HG02981 (cell line): ENCODE measurements around the gene FUT9.

Source experiments
- ATAC-seq: cut with Tn5 transposase; IDR thresholded peaks from one replicate; pipeline ENCODE4 v1.9.1; 2021; ENCODE audit warnings: mild to moderate bottlenecking, moderate library complexity; ENCODE audit not compliant: unreplicated experiment

The FUT9 gene

GRCh38 chr6:96066376-96066775, 50.6 kb downstream of the FUT9 start:
- ATAC-seq, result no peak

DNA sequence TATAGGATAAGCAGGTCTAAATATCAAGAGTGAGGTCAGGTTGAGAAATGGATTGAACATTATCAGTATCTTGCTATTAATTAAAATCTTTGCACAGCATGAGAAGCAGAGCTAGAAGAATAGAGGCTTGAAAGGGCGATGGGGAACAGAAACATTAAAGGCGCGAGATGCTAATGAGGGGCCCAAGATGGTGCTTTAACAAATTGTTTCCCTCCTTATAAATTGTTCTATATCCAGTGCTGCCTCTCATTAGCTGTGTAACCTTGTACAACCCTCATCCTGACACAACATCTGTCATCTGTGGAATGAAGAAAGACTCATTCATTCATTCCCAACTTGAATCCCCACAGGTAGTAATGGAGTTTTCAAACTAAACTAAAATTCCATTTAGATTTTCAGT, 57.8 kb downstream of the FUT9 start:
- ATAC-seq, result no peak

- ATAC-seq, result no peak
Measured at GRCh38 chr6:96074006-96074405, 58.2 kb downstream of the FUT9 start.

DNA sequence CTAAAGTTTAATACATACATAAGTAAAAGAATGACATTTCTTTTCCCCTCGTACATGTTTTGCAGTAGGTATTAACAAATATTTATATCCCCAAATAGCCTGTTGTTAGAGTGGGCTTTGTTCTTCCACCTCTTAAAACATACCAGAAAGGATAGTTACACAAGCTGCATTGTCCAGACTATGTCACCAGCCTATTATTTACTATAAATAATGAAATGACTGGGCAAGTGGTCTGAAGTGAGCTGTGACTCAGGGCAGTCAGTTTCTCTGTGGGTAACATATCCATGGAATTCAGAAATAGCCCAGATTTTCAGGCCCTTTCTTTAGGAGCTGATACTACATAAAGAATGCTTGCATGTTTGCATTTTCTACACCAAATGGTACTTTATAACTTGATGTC, 60.1 kb downstream of the FUT9 start:
- ATAC-seq, result no peak

GRCh38 chr6:96086745-96087144, 71.0 kb downstream of the FUT9 start:
- no peak for ATAC-seq

GRCh38 chr6:96089173-96089572, 73.4 kb downstream of the FUT9 start:
- ATAC-seq, result no peak

DNA sequence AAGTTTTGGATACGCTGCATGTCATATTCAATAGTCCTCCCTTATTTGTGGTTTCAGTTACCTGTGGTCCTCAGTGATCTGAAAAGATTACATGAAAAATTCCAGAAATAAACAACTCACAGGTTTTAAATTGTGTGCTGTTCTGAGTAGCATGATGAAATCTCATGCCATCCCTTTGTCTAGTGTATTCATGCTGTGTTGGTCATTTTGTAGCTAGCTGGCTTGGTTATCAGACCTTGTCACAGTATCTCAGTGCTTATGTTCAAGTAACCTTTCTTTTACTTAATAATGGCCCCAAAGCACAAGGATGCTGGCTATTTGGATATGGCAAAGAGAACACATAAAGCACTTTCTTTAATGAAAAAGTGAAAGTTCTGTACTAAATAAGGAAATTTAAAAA, 78.3 kb downstream of the FUT9 start:
- ATAC-seq, result no peak

- no peak for ATAC-seq
Measured at GRCh38 chr6:96099069-96099468, 83.3 kb downstream of the FUT9 start.

DNA sequence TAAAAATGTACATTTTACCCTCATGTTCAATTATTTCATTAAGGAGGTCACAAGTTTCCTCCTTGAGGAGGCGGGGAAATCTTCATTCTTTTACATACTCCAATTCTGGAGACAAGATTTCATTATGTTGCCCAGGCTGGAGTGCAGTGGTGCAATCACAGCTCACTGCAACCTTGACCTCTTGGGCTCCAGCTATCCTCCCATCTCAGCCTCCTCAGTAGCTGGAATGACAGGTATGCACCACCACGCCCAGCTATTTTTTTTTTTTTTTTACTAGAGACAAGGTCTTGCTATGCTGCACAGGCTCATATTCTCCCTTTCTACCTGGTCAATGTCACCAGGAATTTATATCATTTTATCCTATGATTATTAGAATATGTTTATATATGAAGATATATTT, 85.8 kb downstream of the FUT9 start:
- no peak for ATAC-seq

- ATAC-seq, result no peak
Measured at GRCh38 chr6:96104910-96105309, 89.1 kb downstream of the FUT9 start.

GRCh38 chr6:96110878-96111277, 95.1 kb downstream of the FUT9 start:
- ATAC-seq, result no peak

GRCh38 chr6:96116674-96117073, 100.9 kb downstream of the FUT9 start:
- ATAC-seq, result no peak

GRCh38 chr6:96124778-96125177, 109.0 kb downstream of the FUT9 start:
- ATAC-seq, result no peak

DNA sequence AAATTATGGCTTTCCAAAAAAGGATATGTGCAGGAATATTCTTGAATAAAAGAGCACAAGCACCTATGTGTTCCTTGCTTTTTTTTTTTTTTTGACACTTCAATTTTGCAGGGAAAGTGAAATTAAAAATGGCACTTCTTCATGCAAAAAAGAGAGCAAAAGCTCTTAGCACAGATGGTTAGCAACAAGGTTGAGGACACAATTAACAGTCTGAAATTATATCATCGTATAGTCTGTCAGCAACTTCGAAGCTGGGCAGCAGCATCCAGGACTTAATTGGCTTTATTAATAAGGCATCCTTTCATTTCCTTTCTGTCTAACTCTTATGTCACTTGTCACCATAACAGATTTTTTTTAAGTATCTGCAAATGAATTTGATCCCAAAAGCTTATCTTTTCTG, 122.6 kb downstream of the FUT9 start:
- ATAC-seq, result no peak

DNA sequence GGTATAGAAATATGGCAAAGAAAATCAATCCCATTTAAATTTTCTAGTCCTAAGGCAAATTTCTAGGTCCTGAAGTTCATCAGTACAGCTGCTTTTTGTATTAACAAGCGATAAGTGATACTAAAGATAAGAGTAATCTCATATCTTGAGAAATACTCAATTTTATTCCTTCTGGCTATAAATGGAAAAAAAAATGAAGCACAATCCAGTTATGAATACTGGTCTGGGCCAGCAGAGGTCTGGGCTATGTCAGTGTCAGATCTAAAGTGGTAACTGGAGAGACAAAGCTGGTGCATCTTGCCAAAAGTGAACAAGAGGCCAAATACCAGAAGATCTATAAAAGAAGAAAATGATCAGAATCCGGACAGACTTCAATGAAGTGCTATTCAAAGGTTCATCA, 126.4 kb downstream of the FUT9 start:
- ATAC-seq, result no peak

- no peak for ATAC-seq
Measured at GRCh38 chr6:96150431-96150830, 134.7 kb downstream of the FUT9 start.

- ATAC-seq, result no peak
Measured at GRCh38 chr6:96151707-96152106, 135.9 kb downstream of the FUT9 start.

DNA sequence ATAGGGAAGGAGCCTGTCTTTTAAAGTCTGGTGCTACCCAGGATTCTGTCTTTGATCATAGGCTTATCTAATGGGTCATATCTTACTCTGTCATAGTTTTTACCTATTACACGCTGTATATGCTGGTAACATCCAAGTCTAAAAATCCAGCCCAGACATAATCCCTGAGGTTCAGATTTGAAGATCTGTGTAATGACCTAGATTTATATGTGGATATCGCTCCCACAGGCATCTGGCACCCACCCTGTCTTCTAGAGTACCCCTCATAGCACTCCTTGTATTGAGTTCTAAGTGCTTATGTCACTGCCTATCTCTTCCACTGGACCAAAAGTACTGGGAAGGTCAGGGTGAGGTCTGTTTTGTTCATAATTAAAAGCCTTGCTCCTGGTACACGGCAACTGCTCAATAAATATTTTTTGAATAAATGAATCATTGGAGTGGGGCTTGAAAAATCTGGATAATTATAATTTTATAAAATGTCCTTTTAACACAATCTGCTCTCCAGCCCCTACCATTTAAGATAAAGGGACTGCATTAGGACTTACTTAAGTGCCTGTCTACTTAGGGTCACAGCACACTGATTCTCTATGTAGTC, 136.4 kb downstream of the FUT9 start:
- no peak for ATAC-seq

DNA sequence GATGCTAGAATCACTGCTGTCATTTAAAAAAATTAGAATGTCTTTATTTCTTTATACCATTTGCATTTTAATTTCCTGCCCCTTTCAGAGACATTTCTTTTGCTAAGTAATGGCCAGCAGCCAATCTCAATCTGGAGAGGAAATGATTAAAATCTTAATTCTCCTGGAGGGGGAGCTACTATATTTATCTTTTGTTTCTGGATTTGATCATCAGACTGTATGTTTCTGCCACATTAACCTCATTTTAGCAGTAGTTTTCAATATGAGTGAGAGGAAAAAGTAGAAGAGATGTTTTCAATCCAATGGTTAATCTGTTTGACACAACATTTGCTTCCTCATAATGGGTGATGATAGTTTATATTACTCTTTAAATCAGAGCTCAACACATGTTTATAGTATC, 138.0 kb downstream of the FUT9 start:
- ATAC-seq, result no peak

GRCh38 chr6:96156425-96156824, 140.7 kb downstream of the FUT9 start:
- ATAC-seq, result no peak

DNA sequence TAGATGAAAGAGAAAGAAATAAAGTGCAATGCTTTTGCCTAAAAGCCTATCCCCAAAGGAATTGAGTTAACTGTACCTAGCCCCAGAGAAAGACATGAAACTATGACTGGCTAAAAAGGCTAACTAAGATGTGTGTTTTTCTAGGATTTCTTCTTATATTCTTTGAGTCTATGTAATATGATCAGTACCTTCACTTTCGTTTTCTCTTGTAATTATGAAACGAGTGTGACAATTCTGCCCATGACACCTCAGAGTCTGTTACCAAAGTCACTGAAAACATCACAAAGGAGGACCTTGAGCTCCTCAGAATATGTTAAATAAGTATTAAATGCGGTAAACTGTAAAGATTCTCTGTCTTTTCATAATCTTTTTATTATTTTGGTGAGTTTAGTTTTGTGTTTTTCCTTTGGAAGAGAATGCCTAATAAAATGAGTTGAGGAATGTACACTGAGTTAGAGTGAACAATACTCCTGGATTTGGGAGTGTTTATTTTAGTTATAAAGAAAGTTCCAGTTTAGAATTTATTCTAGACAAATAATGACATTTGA, 141.3 kb downstream of the FUT9 start:
- peak; percentile 86 for ATAC-seq

DNA sequence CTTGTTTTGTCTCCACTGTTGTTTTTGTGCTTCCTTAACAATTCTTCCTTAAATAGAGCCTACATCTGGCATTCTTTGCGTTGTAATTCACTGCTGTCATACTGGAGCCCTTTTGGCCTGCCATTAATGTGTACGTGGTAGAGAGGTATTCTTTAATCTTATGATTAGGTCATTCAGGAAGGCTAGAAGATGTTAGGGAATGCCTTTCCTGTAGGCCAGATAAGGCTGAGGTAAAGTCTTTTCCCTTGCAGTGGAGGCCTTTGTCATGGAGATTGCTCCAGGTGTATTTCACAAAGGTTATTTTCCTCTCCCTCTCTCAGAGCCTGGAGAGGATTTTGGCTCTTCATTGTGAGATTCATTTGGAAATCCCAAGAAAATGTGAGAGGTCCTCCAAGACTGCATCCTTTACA, 146.9 kb downstream of the FUT9 start:
- no peak for ATAC-seq

- ATAC-seq, result no peak
Measured at GRCh38 chr6:96164802-96165201, 149.0 kb downstream of the FUT9 start.
